ENCODE data around the gene TMEM89. TPM values are rescaled to one million over a fixed set of nuclear protein-coding genes. Genes with fewer than 3 reads are reported as not detected.
A peak's percentile ranks its signal among the peaks of the same experiment; 100 is the strongest.

TMEM89 gene
- total and polyA plus RNA-seq, 2 of the 4 experiments (the other 2 are of a cell fraction): 0.15 TPM; not detected in 1

- H3K4me2 ChIP-seq (ENCODE audit: low read depth, low read length): peak overlapping the region; percentile 21
- BruUV-seq (replicated peaks): no TSS peak
- peaks cover 53% of the 10 kb centered on the region for H3K4me1 ChIP-seq (ENCODE audit: control insufficient read depth, insufficient read depth, low read length)
- H3K9me1 ChIP-seq (ENCODE audit: insufficient read depth, low read length): peaks cover 42% of the 10 kb centered on the region
- H4K8ac ChIP-seq (ENCODE audit: low read depth in 2 of 2, low read length in 2 of 2): peak overlapping the region; percentile 46 to 83
- ATAC-seq (ENCODE audit: low read depth): no peak
- peak overlapping the region; percentile 96 for H2AK5ac ChIP-seq (ENCODE audit: low read depth, low read length)
- peaks cover 16 to 76% of the 10 kb centered on the region in 2 experiments; a peak in 3 of 4 replicates for H3K79me1 ChIP-seq (ENCODE audit: low read depth in 1 of 2, low read length in 2 of 2)
- H2BK15ac ChIP-seq (ENCODE audit: low read depth, low read length): peak overlapping the region; percentile 67; the same call in 2 of the 3 replicates
- H3K27ac ChIP-seq (ENCODE audit: insufficient read depth, low read length): peak overlapping the region; percentile 94
- H3K14ac ChIP-seq (replicated peaks; ENCODE audit: low read depth, low read length): peak overlapping the region; percentile 77
- intact Hi-C loops (cut with micrococcal nuclease): no loop called here
- no peak overlapping the region for H3K4me3 ChIP-seq (ENCODE audit: insufficient read depth, low read depth, low read length)
- dilution Hi-C loops (cut with HindIII; ENCODE audit: low sequenced_read_pairs, unreplicated experiment): no loop called here
- peak overlapping the region; percentile 89; the same call in 1 of the 2 replicates for H3K23ac ChIP-seq (ENCODE audit: low read depth, low read length)
- H4K5ac ChIP-seq (ENCODE audit: low read depth, low read length): peak overlapping the region; percentile 38
- peak overlapping the region; percentile 87 for H2BK20ac ChIP-seq (ENCODE audit: low read depth, low read length)
- peak overlapping the region; percentile 79 for H2AFZ ChIP-seq (replicated peaks; ENCODE audit: low read length, poor library complexity)
- TF ChIP-seq, protein P1, sequence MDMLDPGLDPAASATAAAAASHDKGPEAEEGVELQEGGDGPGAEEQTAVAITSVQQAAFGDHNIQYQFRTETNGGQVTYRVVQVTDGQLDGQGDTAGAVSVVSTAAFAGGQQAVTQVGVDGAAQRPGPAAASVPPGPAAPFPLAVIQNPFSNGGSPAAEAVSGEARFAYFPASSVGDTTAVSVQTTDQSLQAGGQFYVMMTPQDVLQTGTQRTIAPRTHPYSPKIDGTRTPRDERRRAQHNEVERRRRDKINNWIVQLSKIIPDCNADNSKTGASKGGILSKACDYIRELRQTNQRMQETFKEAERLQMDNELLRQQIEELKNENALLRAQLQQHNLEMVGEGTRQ (IDR thresholded peaks at IDR 0.05; ENCODE audit: low read depth, low read length): no peak
- TF ChIP-seq RAD21 (IDR thresholded peaks at IDR 0.05; ENCODE audit: low read length) (no peak), MAZ (IDR thresholded peaks at IDR 0.05; ENCODE audit: borderline replicate concordance, low read depth, low read length) (no peak), BHLHE40 (IDR thresholded peaks at IDR 0.05; ENCODE audit: low read depth, low read length) (no peak), RFX5 (IDR thresholded peaks at IDR 0.05; ENCODE audit: low read depth, low read length) (no peak), FOS (IDR thresholded peaks at IDR 0.05; ENCODE audit: low read depth, low read length) (no peak), POLR2A (IDR thresholded peaks at IDR 0.05; ENCODE audit: low read depth, low read length) (no peak), CHD1 (IDR thresholded peaks at IDR 0.05; ENCODE audit: low read depth, low read length) (no peak), NFE2L2 (IDR thresholded peaks at IDR 0.05; ENCODE audit: low read depth, low read length) (no peak), RCOR1 (IDR thresholded peaks at IDR 0.05; ENCODE audit: insufficient replicate concordance, low read length) (no peak), SMC3 (IDR thresholded peaks at IDR 0.05; ENCODE audit: low read depth, low read length) (no peak), MXI1 (IDR thresholded peaks at IDR 0.05; ENCODE audit: borderline replicate concordance, low read depth, low read length) (no peak)
- TF ChIP-seq, protein P2, sequence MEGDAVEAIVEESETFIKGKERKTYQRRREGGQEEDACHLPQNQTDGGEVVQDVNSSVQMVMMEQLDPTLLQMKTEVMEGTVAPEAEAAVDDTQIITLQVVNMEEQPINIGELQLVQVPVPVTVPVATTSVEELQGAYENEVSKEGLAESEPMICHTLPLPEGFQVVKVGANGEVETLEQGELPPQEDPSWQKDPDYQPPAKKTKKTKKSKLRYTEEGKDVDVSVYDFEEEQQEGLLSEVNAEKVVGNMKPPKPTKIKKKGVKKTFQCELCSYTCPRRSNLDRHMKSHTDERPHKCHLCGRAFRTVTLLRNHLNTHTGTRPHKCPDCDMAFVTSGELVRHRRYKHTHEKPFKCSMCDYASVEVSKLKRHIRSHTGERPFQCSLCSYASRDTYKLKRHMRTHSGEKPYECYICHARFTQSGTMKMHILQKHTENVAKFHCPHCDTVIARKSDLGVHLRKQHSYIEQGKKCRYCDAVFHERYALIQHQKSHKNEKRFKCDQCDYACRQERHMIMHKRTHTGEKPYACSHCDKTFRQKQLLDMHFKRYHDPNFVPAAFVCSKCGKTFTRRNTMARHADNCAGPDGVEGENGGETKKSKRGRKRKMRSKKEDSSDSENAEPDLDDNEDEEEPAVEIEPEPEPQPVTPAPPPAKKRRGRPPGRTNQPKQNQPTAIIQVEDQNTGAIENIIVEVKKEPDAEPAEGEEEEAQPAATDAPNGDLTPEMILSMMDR (conservative IDR thresholded peaks at IDR 0.05; ENCODE audit: low read depth, low read length): no peak
- TF ChIP-seq, protein P3, sequence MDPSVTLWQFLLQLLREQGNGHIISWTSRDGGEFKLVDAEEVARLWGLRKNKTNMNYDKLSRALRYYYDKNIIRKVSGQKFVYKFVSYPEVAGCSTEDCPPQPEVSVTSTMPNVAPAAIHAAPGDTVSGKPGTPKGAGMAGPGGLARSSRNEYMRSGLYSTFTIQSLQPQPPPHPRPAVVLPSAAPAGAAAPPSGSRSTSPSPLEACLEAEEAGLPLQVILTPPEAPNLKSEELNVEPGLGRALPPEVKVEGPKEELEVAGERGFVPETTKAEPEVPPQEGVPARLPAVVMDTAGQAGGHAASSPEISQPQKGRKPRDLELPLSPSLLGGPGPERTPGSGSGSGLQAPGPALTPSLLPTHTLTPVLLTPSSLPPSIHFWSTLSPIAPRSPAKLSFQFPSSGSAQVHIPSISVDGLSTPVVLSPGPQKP (IDR thresholded peaks at IDR 0.05; ENCODE audit: borderline replicate concordance, low read depth, low read length): no peak
- peak overlapping the region; percentile 82 for H4K91ac ChIP-seq (ENCODE audit: insufficient read depth, low read depth, low read length)
- peak overlapping the region; percentile 97 for H2BK5ac ChIP-seq (ENCODE audit: low read depth, low read length, poor library complexity, severe bottlenecking)
- H3K4ac ChIP-seq (ENCODE audit: low read depth, low read length): peak overlapping the region; percentile 99
- POLR2A ChIA-PET (ENCODE audit: unreplicated experiment): interaction anchor here (0.6 kb wide), 1 partner anchor 12 kb away, joined by 5 read pairs; no protein-coding TSS in a partner anchor
- H3K27me3 ChIP-seq (ENCODE audit: control insufficient read depth, insufficient read depth, low read length): no peaks in the 10 kb centered on the region
- H3K18ac ChIP-seq (ENCODE audit: low read depth, low read length): peak overlapping the region; percentile 15
- peak overlapping the region; percentile 40 for H3K9ac ChIP-seq (ENCODE audit: low read depth, low read length)
- peaks cover 56% of the 10 kb centered on the region for H3K36me3 ChIP-seq (ENCODE audit: control insufficient read depth, insufficient read depth, low read length)
- H2AK9ac ChIP-seq (replicated peaks; ENCODE audit: low read depth, low read length, poor library complexity): peak overlapping the region; percentile 90
- in situ Hi-C loops (cut with MboI; ENCODE audit: low sequenced_read_pairs): no loop called here
- peaks cover 19% of the 10 kb centered on the region for H4K20me1 ChIP-seq (ENCODE audit: insufficient read depth, low read length)
- no peaks in the 10 kb centered on the region for H3K9me3 ChIP-seq (ENCODE audit: control insufficient read depth, insufficient read depth, low read length)
- 46% methylated on average over 5 of the region's 11 CpGs; no CpG with 5 or more reads in 1 of the 2 experiments for WGBS, 2 experiments (ENCODE audit: extremely low coverage in 2 of 2, insufficient read length in 1 of 2)
- no peak for DNase-seq
- CTCF ChIA-PET: interaction anchor here (0.9 kb wide), 1 partner anchor 10 kb away, joined by 3 read pairs; the partner anchor contains the start of gene UQCRC1
- peak overlapping the region; percentile 69 for H3K56ac ChIP-seq (ENCODE audit: extremely low read depth, insufficient read depth, low read length)
- H2BK120ac ChIP-seq (ENCODE audit: low read depth, low read length): peak overlapping the region; percentile 85
Observed at GRCh38 chr3:48599077-48599501, 22.5 kb downstream of the TMEM89 start.
